IPS-20b (cell line): ENCODE measurements around the gene CDR2.

Experiments
- H3K27ac ChIP-seq: one replicate; pipeline ENCODE4 v1.5.1; 2013; ENCODE audit warnings: low read length
- H3K27me3 ChIP-seq: 2 replicates; pipeline ENCODE4 v1.6.1; 2013; ENCODE audit warnings: mild to moderate bottlenecking, low read length, inconsistent platforms; ENCODE audit not compliant: insufficient read depth
- H3K36me3 ChIP-seq: 2 replicates; pipeline ENCODE4 v1.6.1; 2013; ENCODE audit warnings: low read depth, mild to moderate bottlenecking, inconsistent platforms, low read length, moderate library complexity; ENCODE audit not compliant: insufficient read depth
- H3K4me1 ChIP-seq: 2 replicates; pipeline ENCODE4 v1.6.1; 2013; ENCODE audit warnings: mild to moderate bottlenecking, control low read depth, inconsistent platforms, low read length, moderate library complexity; ENCODE audit not compliant: insufficient read depth
- H3K4me3 ChIP-seq: 2 replicates; pipeline ENCODE4 v1.5.1; 2013; ENCODE audit warnings: mild to moderate bottlenecking, low read length, inconsistent platforms
- H3K9ac ChIP-seq: 2 replicates; pipeline ENCODE4 v1.6.1; 2013; ENCODE audit warnings: low read depth, mild to moderate bottlenecking, inconsistent platforms, low read length, moderate library complexity
- H3K9me3 ChIP-seq: 2 replicates; pipeline ENCODE4 v1.6.1; 2013; ENCODE audit warnings: mild to moderate bottlenecking, low read depth, low read length, inconsistent platforms; ENCODE audit not compliant: insufficient read depth

Gene CDR2

DNA sequence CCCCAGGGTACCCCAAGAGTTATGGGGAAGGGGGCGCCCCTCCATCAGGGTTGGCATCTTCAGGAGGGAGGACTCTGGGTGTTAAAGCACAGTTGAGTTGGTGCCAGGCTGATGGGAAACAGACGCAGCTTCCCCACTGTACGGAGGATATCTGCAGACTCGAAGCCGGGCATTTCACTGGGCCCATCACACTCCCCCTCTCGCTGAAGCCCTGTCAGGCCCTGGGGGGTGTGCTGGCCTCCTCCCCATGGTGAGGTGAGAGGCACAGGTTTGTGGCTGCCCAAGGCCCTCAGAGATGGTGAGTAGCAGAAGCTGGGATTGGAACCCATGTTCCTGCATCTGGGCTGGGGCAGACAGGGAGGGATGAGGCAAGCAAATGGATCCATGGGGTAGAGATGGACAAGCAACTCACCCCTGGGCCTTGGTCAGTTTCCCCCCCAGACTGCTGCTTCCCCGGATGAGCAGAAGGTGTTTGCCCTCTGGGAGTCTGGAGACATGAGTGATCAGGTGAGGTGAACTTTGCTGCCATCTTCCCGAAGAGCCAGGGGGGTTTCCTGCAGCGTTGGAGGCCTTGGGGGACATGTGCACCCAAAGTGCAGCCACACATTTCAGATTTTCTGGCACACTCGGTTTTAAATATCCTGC is 46.2 kb downstream of the CDR2 start:
- no peak overlapping the region for H3K9ac ChIP-seq
- peaks cover 94% of the 10 kb centered on the region for H3K36me3 ChIP-seq
- no peaks in the 10 kb centered on the region for H3K9me3 ChIP-seq
- H3K27ac ChIP-seq = no peak overlapping the region
- H3K4me3 ChIP-seq = no peak overlapping the region
- no peaks in the 10 kb centered on the region for H3K4me1 ChIP-seq
- H3K27me3 ChIP-seq = no peaks in the 10 kb centered on the region

DNA sequence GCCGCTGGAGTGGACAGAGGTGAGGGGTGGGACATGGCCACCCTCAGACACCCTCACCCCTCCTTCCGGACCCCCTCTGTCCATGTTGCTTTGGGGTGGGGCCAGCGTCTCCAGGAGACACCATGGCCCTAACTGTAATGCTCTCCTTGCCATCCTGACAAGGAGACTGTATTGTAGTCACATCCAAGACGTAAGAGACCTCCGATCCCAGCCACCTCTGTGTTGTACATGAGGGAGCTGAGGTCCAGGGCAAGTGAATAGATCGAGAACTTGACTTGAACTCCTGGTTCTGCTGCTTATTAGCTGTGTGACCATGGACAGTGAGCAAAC is 47.0 kb downstream of the CDR2 start:
- peaks cover 97% of the 10 kb centered on the region for H3K36me3 ChIP-seq
- H3K9me3 ChIP-seq = no peaks in the 10 kb centered on the region
- H3K27ac ChIP-seq = no peak overlapping the region
- no peaks in the 10 kb centered on the region for H3K4me1 ChIP-seq
- H3K9ac ChIP-seq = no peak overlapping the region
- no peak overlapping the region for H3K4me3 ChIP-seq
- H3K27me3 ChIP-seq = no peaks in the 10 kb centered on the region

DNA sequence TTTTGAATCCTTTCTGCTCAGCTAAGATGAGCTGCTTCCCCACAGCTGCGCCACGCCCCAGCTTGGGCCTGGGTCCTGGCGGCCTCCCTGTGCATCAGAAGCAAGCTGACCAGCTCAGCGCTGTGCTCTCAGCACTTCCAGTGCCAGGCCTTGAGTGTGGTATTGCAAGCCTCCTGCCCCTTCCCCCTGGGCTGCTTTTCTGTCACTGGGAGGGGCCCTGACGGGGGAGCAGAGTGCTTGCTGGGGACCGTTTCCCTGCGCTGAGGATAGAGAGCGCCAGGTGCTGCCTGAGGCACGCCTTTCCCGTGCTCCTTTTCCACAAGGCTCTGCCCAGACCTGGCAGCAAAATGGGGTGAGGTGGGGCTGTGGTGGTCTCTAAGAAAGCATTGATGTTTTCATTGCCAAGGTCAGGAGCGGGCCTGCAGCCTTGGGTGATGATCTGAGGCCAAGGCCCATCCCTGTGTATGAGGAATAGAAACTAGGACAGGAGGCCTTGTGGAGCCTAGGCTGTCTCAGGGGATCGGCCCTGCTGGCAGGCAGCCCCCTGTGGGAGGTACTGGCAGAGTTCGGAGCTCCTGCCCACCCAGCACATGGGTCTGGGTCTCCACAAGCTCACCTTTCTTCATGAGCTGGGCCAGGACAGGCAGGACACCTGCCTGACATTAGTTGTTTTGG is 47.5 kb downstream of the CDR2 start:
- Histone ChIP-seq H3K27ac (no peak overlapping the region), H3K36me3 (peaks cover 97% of the 10 kb centered on the region), H3K4me1 (no peaks in the 10 kb centered on the region), H3K9ac (no peak overlapping the region), H3K27me3 (no peaks in the 10 kb centered on the region), H3K9me3 (no peaks in the 10 kb centered on the region), H3K4me3 (no peak overlapping the region)

DNA sequence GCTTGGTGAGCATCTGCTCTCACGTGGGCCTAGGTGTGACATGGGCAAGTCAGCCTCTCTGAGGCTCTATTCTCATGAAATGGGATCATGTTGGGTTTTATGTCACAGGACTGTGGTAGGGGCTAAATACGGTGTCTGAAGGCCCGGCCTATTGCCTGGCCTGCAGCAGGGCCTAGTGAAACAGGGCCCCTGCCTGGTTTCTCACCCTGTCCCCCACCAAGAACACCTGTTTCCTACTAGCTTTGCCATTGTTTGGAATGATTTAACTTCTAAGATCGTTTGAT is 48.1 kb downstream of the CDR2 start:
- Histone ChIP-seq H3K9ac (no peak overlapping the region), H3K27ac (no peak overlapping the region), H3K36me3 (peaks cover 97% of the 10 kb centered on the region), H3K4me1 (no peaks in the 10 kb centered on the region), H3K27me3 (no peaks in the 10 kb centered on the region), H3K4me3 (no peak overlapping the region), H3K9me3 (no peaks in the 10 kb centered on the region)

DNA sequence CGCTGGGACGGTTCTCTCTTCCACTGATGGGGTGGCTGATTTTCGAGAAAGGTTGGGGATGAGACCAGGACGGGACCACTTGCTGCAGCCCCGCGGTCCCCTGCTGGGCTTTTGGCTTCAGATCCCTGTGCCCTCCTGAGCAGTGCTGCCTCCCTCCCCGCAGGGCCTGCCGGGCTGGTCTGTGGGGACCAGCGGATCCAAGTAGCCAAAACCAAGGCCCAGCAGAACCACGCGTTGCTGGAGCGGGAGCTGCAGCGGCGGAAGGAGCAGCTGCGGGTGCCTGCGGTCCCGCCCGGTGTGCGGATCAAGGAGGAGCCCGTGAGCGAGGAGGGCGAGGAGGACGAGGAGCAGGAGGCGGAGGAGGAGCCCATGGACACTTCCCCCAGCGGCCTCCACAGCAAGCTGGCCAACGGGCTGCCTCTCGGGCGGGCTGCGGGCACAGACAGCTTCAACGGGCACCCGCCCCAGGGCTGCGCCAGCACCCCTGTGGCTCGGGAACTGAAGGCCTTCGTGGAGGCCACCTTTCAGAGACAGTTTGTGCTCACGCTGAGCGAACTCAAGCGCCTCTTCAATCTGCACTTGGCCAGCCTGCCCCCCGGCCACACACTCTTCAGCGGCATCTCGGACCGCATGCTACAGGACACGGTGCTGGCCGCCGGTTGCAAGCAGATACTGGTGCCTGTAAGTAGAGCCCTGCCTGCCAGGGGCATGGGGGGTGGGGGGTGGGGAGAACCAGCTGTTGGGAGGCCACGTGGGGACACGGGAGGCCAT is 48.6 kb downstream of the CDR2 start:
- H3K9me3 ChIP-seq = no peaks in the 10 kb centered on the region
- H3K4me3 ChIP-seq = no peak overlapping the region
- H3K27ac ChIP-seq = no peak overlapping the region
- H3K27me3 ChIP-seq = no peaks in the 10 kb centered on the region
- no peak overlapping the region for H3K9ac ChIP-seq
- H3K4me1 ChIP-seq = no peaks in the 10 kb centered on the region
- H3K36me3 ChIP-seq = peaks cover 98% of the 10 kb centered on the region

DNA sequence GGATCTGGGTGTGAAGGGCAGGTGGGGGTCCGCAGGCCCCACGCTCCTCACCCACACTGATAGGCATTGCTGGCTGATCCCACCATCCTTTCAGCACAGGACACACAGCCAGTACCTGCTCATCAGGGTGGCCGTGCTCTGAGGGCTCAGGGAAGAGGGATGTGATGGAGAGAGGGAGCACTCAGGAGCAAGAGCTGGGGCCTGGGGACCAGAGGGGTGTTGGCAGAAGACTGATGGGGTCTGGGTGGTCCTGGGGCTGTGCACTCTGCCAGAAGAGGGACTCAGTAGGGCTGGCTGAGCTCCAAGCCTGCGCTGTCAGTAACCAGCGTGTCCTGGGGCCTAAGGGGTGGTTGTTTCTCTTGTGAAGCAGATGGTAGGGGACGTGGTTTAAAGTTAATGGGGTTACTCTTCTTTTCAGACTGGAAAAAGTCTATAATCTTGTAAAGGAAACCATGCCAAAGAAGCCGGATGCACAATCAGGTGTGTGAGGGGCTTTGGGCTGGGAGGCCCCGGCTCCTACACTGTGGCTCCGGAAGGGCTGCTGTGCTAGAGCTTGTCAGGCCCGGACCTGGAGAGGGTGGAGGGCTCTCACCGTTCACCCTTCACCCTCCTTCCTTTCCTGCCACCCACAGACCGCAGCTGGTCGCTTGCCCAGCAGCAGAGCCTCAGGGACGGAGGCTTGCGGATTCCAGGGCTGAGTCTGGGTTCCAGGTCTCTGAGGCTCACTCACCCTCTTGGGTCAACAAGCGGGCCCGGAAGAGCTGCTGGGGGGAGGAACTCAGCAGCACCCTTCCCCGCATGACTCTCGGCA is 49.4 kb downstream of the CDR2 start:
- H3K9ac ChIP-seq = no peak overlapping the region
- H3K9me3 ChIP-seq = no peaks in the 10 kb centered on the region
- H3K4me3 ChIP-seq = no peak overlapping the region
- H3K36me3 ChIP-seq = peaks cover 98% of the 10 kb centered on the region
- no peaks in the 10 kb centered on the region for H3K27me3 ChIP-seq
- no peak overlapping the region for H3K27ac ChIP-seq
- no peaks in the 10 kb centered on the region for H3K4me1 ChIP-seq

DNA sequence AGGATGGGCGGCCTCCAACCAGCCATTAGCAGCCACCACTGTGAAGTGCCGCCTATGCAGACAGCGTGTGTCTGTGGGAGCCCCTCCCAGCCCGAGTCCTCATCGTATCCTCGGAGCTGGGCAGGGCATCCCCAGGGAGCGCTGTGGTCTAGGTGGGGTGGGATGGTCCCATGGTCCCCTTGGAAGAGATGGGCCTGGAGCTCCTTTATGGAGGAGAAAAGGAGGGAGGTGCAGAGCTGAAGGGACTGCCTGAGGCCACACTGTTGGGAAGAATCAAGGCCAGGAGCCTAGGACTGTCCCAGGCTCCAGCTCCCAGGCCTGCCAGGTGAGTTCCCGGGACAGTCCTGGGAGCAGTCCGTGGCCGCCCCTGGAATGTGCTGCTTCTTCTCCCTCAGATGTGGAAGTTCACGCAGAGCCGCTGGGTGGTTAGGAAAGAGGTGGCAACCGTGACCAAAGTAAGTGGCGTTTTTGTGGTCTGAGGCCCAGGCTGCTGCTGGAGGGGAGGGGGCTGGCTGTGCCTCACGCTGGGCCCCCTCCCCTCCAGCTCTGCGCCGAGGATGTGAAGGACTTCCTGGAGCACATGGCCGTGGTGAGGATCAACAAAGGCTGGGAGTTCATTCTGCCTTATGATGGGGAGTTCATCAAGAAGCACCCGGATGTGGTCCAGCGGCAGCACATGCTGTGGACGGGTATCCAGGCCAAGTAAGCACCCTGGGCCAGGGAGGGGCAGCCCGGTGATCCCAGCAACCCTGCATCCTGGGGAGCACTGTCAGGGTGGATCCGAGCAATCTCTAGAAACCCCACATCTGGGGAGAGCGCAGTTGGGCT is 50.2 kb downstream of the CDR2 start:
- no peak overlapping the region for H3K4me3 ChIP-seq
- no peaks in the 10 kb centered on the region for H3K4me1 ChIP-seq
- H3K27ac ChIP-seq = no peak overlapping the region
- peaks cover 98% of the 10 kb centered on the region for H3K36me3 ChIP-seq
- no peaks in the 10 kb centered on the region for H3K9me3 ChIP-seq
- H3K27me3 ChIP-seq = no peaks in the 10 kb centered on the region
- no peak overlapping the region for H3K9ac ChIP-seq

DNA sequence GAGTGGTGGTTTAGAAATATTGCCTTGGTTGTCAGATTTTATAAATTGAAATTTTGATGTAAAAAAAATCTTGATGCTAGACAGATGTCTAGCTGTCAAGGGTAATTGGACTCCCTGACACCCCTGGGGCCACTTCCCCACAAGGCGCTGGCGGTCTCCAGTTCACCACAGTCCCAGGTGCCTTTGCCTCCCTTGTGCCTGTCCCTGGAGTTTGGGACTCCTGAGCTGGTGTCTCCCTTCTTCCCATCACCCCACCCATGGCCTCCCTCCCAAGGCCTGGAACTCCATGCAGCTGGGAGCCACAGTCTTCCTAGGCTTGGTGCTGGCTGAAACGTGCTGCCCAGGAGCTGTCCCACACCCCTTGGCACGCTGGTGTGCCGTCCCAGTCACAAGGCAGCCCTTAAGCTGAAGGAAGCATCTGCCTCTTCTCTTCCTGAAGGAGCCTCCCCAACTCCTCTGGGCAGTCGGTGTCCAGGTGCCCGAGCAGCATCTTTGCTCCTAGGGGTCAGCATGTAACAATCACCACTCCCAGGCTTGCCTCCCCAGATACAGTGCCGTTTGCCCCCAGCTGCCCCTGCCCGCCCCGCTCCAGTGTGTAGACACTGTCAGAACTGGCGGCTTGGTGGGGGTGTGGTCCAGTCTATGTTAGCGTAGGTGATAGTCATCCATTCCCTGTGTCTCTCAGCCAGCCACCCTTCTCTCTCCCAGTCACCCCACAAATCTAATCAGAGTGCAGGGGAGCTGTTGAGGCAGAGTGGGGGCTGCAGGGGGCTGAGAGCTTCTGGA is 51.1 kb downstream of the CDR2 start:
- H3K9ac ChIP-seq = no peak overlapping the region
- no peaks in the 10 kb centered on the region for H3K9me3 ChIP-seq
- peaks cover 97% of the 10 kb centered on the region for H3K36me3 ChIP-seq
- H3K4me3 ChIP-seq = no peak overlapping the region
- no peaks in the 10 kb centered on the region for H3K4me1 ChIP-seq
- H3K27me3 ChIP-seq = no peaks in the 10 kb centered on the region
- H3K27ac ChIP-seq = no peak overlapping the region

DNA sequence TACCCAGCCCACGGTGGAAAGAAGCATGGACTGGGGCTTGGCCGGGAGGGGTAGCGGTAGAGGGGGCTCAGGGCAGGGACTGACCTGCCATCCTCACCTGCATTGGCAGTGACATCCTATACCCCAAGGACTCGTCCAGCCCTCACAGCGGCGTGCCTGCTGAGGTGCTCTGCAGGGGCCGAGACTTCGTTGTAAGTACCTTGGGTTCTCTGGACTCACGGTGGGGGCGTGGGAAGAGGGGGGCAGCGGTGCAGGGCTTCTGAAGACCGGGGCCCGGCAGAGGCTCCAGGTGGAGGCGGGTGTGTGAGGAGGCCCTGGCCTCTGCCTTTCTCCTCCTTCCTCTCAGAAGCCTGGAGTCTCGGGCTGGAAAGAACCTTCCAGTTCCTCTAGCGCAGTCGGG is 51.7 kb downstream of the CDR2 start:
- Histone ChIP-seq H3K27me3 (no peaks in the 10 kb centered on the region), H3K36me3 (peaks cover 97% of the 10 kb centered on the region), H3K9ac (no peak overlapping the region), H3K9me3 (no peaks in the 10 kb centered on the region), H3K4me1 (no peaks in the 10 kb centered on the region), H3K4me3 (no peak overlapping the region), H3K27ac (no peak overlapping the region)

DNA sequence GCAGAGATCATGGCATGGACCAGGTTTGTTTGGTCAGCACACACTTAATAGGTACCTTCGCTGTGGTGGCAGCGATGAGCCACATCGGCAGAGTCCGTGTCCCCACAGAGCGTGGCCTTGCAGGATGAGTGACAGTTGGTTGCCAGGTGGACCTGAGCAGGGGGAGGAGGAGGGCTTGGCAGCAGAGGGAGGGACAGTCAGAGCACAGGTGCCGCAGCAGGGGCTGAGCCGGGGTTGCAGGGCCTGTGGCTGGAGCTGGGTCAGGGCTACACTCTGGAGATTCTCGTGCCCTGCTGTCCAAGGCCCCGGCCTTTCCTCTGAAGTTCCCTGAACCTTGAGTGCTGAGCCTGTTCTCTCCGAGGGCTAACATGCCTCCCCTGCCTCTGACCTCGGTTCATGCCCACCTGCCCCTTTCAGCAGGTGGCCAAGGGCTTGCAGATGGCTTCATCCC is 52.4 kb downstream of the CDR2 start:
- H3K36me3 ChIP-seq = peaks cover 97% of the 10 kb centered on the region
- H3K27me3 ChIP-seq = no peaks in the 10 kb centered on the region
- no peaks in the 10 kb centered on the region for H3K9me3 ChIP-seq
- peak overlapping the region; percentile 35; the same call in 1 of the 2 replicates for H3K9ac ChIP-seq
- no peak overlapping the region for H3K4me3 ChIP-seq
- peak overlapping the region; percentile 57 for H3K27ac ChIP-seq
- H3K4me1 ChIP-seq = no peaks in the 10 kb centered on the region
